Measurements from ENCODE around the gene PRR15.

Gene PRR15

GRCh38 chr7:29609162-29610037, 45.8 kb downstream of the PRR15 start:
- DNase-seq (ENCODE audit: low read depth in 2 of 2, low spot score in 1 of 2) = no peak

DNA sequence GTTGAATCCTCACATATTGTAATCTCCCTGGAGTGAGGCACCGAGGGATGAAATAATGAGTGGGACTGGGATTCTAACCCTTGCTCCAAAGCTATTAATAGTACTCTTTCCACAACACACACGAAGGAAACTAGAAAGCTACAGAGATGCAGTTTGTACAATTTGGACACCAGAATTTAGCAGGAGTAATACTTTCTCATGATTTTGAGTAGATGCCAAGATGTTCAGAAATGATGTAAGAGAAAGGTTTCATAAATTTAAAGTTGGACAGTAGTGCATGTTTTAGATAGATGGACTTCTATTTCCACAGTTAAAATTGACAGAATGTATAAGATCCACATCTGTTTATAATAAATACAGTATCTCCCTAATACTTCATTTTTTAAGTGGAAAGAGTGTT, 46.5 kb downstream of the PRR15 start:
- no peak for DNase-seq (ENCODE audit: low read depth in 2 of 2, low spot score in 1 of 2)

GRCh38 chr7:29611941-29612544, 48.4 kb downstream of the PRR15 start:
- DNase-seq (ENCODE audit: low read depth in 2 of 2, low spot score in 1 of 2) = no peak

DNA sequence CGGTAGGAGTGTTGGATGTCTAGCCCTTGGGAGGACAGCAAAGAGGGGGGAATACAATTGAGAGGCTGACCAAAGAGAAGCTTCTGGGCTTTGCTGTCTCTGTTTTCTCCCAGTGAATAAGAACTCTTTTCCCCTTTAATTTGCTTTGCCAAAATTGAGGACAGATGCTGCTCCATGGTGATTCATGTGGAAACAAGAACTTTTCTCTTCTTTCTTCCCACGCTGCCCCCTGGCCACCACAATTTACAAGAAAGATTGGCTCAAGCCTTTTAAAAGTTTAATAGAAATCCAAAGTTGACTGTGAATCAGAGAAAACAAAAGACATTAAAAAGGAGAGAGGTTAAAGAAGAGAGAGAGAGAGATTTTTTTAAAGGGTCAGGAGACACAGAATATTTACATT, 49.0 kb downstream of the PRR15 start:
- DNase-seq (ENCODE audit: low read depth in 2 of 2, low spot score in 1 of 2) = no peak

DNA sequence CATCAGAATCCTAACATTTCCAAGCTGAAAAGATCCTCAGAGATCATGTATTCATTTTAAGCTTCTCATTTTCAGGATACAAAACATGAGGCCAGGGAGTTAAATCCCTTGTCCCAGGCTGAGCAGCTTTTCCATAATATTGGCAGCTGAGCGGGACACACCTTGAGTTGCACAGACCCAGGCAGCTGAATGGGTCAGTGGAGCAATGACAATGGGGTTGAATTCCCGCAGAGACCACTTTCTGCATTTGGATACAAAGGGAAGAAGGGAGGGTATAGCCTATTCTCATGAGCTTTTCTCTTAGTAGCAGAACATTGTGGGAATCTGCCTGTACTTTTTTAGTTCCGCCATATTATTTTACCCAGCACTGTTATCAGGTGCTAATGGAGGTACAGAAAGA, 49.5 kb downstream of the PRR15 start:
- no peak for DNase-seq (ENCODE audit: low read depth in 2 of 2, low spot score in 1 of 2)

DNA sequence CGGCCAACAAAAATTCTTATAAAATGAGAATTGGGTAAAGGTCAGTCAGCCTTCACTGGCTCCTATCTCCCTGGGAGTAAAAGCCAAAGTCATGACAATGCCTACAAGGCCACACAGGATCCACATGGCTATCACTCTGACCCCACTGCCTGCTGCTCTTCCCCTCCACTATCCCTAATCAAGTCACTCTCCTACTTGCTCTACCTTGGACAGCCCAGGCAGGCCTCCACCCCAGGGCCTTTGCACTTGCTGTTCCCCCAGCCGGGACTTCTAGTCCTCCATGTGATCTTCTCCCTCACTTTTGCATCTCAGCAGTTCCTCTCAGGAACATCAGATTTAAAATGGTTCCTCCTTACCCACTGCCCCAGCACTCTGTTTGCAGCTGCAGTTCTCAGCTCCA, 50.6 kb downstream of the PRR15 start:
- DNase-seq (ENCODE audit: low read depth in 2 of 2, low spot score in 1 of 2) = no peak
